NCI-H345 (cell line): Measurements from ENCODE around the gene TREX2.
A peak's percentile ranks its signal among the peaks of the same experiment; 100 is the strongest.

Experiments used
- DNase-seq: peaks from one replicate; lab custom pipeline; 2025; lab: John Stamatoyannopoulos, UW

TREX2 gene

GRCh38 chrX:153475751-153476281 lies 30.0 kb upstream of the TREX2 start:
- DNase-seq = no peak

GRCh38 chrX:153475271-153475670 lies 29.4 kb upstream of the TREX2 start:
- no peak for DNase-seq

GRCh38 chrX:153474718-153475117 lies 28.9 kb upstream of the TREX2 start:
- DNase-seq = peak; percentile 45

GRCh38 chrX:153474266-153474665 lies 28.4 kb upstream of the TREX2 start:
- DNase-seq = no peak

GRCh38 chrX:153473126-153473525 lies 27.3 kb upstream of the TREX2 start:
- DNase-seq = no peak

GRCh38 chrX:153471663-153472280 lies 25.9 kb upstream of the TREX2 start:
- DNase-seq = no peak

GRCh38 chrX:153470411-153471363 lies 24.8 kb upstream of the TREX2 start, which contains the start of gene HAUS7:
TSS of gene HAUS7 (minus strand) at chrX:153470576. CDS start at chrX:153470557, 19 bp downstream.
- DNase-seq = peak; percentile 90

GRCh38 chrX:153469811-153470410 lies 24.1 kb upstream of the TREX2 start:
- DNase-seq = peak; percentile 36

GRCh38 chrX:153468008-153468580 lies 22.2 kb upstream of the TREX2 start:
- no peak for DNase-seq

- no peak for DNase-seq
Observed at GRCh38 chrX:153465691-153466380, 20.0 kb upstream of the TREX2 start.

- DNase-seq = no peak
Observed at GRCh38 chrX:153464116-153464515, 18.3 kb upstream of the TREX2 start.

GRCh38 chrX:153463556-153463955 lies 17.7 kb upstream of the TREX2 start:
- no peak for DNase-seq

GRCh38 chrX:153463031-153463430 lies 17.2 kb upstream of the TREX2 start:
- no peak for DNase-seq

- no peak for DNase-seq
Observed at GRCh38 chrX:153462291-153462690, 16.4 kb upstream of the TREX2 start.

GRCh38 chrX:153460826-153461225 lies 15.0 kb upstream of the TREX2 start:
- DNase-seq = peak; percentile 41

- DNase-seq = no peak
Observed at GRCh38 chrX:153459986-153460385, 14.1 kb upstream of the TREX2 start.

GRCh38 chrX:153458476-153458875 lies 12.6 kb upstream of the TREX2 start:
- DNase-seq = no peak

GRCh38 chrX:153457827-153458466 lies 12.1 kb upstream of the TREX2 start:
- DNase-seq = no peak

GRCh38 chrX:153457136-153457825 lies 11.4 kb upstream of the TREX2 start:
- DNase-seq = no peak

- no peak for DNase-seq
Observed at GRCh38 chrX:153456704-153457103, 10.8 kb upstream of the TREX2 start.
